ENCODE results near the gene TKFC.

TKFC gene

DNA sequence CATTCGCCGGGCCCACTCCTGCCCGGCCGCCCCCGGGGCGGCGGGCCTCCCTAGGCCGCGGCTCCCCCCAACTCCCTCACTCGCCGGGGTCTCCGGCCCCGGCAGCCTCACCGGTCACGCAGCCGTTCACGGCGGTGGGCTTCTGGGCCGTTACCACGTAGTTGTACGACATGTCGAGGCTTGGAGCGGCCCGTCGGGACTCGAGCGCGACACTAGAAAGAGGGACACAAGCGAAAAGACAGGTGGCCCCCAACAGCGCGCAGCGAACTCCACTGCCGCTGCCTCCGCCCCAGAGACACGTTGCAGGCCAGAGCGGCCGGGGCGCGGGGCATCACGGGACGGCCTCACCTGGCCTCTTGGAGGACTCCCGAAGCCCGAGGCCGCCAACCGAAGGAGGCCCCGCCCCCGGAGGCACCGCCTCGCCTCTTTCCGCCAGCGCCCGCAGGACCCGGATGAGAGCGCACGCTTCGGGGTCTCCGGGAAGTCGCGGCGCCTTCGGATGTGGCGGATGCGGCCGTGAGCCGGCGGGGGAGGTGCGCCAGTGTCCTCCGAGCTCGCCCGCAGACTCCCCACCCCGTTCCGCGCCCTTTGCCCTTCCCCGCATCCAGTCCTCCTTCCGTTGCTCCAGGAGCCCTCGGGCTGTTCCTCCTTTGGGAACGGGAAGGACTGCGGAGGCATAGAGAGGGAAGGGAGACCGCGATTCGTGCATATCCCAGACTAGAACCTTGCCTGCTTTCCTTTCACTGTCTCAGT lies at the start of gene TKFC, which contains the start of gene DDB1 (continued):
- TF ChIP-seq KLF16 (tag by site-specific recombination; IDR thresholded peaks at IDR 0.05) (no peak), ZSCAN30 (tag by site-specific recombination; IDR thresholded peaks at IDR 0.05) (peak; percentile 26; the same call in 1 of the 2 replicates), ZBTB49 (tag by site-specific recombination; IDR thresholded peaks at IDR 0.05; ENCODE audit: low read depth) (no peak), MYNN (tag by site-specific recombination; IDR thresholded peaks at IDR 0.05; ENCODE audit: borderline replicate concordance) (no peak), ZNF843 (tag by site-specific recombination; IDR thresholded peaks at IDR 0.05) (peak; percentile 55), GFI1B (tag by site-specific recombination; IDR thresholded peaks at IDR 0.05) (no peak), ZNF692 (tag by site-specific recombination; IDR thresholded peaks at IDR 0.05) (peak; percentile 41; the same call in 1 of the 2 replicates), ZNF248 (tag by site-specific recombination; IDR thresholded peaks at IDR 0.05) (no peak), ZBTB17 (tag by site-specific recombination; IDR thresholded peaks at IDR 0.05) (peak; percentile 69), ZNF660 (tag by site-specific recombination; IDR thresholded peaks at IDR 0.05) (peak; percentile 54; the same call in 1 of the 2 replicates), ZNF214 (tag by site-specific recombination; IDR thresholded peaks at IDR 0.05; ENCODE audit: borderline replicate concordance) (no peak), ZNF311 (tag by site-specific recombination; IDR thresholded peaks at IDR 0.05; ENCODE audit: borderline replicate concordance) (no peak), ZNF629 (tag by site-specific recombination; IDR thresholded peaks at IDR 0.05) (peak; percentile 40; the same call in 1 of the 2 replicates), IKZF3 (tag by site-specific recombination; IDR thresholded peaks at IDR 0.05) (peak; percentile 79), PBX3 (CRISPR knock-in tag; IDR thresholded peaks at IDR 0.05) (peak; percentile 63; the same call in 1 of the 2 replicates), ZNF341 (tag by site-specific recombination; IDR thresholded peaks at IDR 0.05; ENCODE audit: low read depth) (peak; percentile 73), ZNF560 (tag by site-specific recombination; IDR thresholded peaks at IDR 0.05; ENCODE audit: borderline replicate concordance) (no peak), ZNF391 (tag by site-specific recombination; IDR thresholded peaks at IDR 0.05; ENCODE audit: borderline replicate concordance, low read depth) (0 out of 2 replicates have a peak, but pooled peaks have one; percentile 25)
- TF ChIP-seq, protein P1, sequence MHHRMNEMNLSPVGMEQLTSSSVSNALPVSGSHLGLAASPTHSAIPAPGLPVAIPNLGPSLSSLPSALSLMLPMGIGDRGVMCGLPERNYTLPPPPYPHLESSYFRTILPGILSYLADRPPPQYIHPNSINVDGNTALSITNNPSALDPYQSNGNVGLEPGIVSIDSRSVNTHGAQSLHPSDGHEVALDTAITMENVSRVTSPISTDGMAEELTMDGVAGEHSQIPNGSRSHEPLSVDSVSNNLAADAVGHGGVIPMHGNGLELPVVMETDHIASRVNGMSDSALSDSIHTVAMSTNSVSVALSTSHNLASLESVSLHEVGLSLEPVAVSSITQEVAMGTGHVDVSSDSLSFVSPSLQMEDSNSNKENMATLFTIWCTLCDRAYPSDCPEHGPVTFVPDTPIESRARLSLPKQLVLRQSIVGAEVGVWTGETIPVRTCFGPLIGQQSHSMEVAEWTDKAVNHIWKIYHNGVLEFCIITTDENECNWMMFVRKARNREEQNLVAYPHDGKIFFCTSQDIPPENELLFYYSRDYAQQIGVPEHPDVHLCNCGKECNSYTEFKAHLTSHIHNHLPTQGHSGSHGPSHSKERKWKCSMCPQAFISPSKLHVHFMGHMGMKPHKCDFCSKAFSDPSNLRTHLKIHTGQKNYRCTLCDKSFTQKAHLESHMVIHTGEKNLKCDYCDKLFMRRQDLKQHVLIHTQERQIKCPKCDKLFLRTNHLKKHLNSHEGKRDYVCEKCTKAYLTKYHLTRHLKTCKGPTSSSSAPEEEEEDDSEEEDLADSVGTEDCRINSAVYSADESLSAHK (tag by site-specific recombination; IDR thresholded peaks at IDR 0.05): no peak
- TF ChIP-seq, protein P2, sequence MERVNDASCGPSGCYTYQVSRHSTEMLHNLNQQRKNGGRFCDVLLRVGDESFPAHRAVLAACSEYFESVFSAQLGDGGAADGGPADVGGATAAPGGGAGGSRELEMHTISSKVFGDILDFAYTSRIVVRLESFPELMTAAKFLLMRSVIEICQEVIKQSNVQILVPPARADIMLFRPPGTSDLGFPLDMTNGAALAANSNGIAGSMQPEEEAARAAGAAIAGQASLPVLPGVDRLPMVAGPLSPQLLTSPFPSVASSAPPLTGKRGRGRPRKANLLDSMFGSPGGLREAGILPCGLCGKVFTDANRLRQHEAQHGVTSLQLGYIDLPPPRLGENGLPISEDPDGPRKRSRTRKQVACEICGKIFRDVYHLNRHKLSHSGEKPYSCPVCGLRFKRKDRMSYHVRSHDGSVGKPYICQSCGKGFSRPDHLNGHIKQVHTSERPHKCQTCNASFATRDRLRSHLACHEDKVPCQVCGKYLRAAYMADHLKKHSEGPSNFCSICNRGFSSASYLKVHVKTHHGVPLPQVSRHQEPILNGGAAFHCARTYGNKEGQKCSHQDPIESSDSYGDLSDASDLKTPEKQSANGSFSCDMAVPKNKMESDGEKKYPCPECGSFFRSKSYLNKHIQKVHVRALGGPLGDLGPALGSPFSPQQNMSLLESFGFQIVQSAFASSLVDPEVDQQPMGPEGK (tag by site-specific recombination; IDR thresholded peaks at IDR 0.05): peak; percentile 64
- TF ChIP-seq, protein P3, sequence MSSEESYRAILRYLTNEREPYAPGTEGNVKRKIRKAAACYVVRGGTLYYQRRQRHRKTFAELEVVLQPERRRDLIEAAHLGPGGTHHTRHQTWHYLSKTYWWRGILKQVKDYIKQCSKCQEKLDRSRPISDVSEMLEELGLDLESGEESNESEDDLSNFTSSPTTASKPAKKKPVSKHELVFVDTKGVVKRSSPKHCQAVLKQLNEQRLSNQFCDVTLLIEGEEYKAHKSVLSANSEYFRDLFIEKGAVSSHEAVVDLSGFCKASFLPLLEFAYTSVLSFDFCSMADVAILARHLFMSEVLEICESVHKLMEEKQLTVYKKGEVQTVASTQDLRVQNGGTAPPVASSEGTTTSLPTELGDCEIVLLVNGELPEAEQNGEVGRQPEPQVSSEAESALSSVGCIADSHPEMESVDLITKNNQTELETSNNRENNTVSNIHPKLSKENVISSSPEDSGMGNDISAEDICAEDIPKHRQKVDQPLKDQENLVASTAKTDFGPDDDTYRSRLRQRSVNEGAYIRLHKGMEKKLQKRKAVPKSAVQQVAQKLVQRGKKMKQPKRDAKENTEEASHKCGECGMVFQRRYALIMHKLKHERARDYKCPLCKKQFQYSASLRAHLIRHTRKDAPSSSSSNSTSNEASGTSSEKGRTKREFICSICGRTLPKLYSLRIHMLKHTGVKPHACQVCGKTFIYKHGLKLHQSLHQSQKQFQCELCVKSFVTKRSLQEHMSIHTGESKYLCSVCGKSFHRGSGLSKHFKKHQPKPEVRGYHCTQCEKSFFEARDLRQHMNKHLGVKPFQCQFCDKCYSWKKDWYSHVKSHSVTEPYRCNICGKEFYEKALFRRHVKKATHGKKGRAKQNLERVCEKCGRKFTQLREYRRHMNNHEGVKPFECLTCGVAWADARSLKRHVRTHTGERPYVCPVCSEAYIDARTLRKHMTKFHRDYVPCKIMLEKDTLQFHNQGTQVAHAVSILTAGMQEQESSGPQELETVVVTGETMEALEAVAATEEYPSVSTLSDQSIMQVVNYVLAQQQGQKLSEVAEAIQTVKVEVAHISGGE (tag by site-specific recombination; conservative IDR thresholded peaks at IDR 0.05; ENCODE audit: low read depth): peak; percentile 52
- TF ChIP-seq, protein P4, sequence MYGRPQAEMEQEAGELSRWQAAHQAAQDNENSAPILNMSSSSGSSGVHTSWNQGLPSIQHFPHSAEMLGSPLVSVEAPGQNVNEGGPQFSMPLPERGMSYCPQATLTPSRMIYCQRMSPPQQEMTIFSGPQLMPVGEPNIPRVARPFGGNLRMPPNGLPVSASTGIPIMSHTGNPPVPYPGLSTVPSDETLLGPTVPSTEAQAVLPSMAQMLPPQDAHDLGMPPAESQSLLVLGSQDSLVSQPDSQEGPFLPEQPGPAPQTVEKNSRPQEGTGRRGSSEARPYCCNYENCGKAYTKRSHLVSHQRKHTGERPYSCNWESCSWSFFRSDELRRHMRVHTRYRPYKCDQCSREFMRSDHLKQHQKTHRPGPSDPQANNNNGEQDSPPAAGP (tag by site-specific recombination; IDR thresholded peaks at IDR 0.05): 0 out of 2 replicates have a peak, but pooled peaks have one; percentile 12

Measured in HEK293 (cell line).